SK-N-SH treated with all-trans-retinoic acid at 6 μM for 48 hours (cell line): ENCODE data around the gene KRT75.

Source experiments
- ATAC-seq: fragments of 200-7000 bp; cut with Tn5 transposase; 3 replicates; pipeline ENCODE4 v1.9.1; 2020; ENCODE audit warnings: mild to moderate bottlenecking, moderate library complexity
- ARNTL ChIP-seq: fragments of 450-650 bp; formaldehyde crosslinking; IDR thresholded peaks from 2 replicates; pipeline ENCODE4 v1.5.0; 2020; ENCODE audit warnings: low read depth, mild to moderate bottlenecking, moderate library complexity, borderline replicate concordance
- CREB5 ChIP-seq: fragments of 250-450 bp; sonication (Bioruptor Pico); IDR thresholded peaks from 2 replicates; pipeline ENCODE4 v1.5.1; 2020; ENCODE audit warnings: low read depth, mild to moderate bottlenecking, moderate library complexity
- CSDC2 ChIP-seq: fragments of 250-450 bp; sonication (Bioruptor Pico); IDR thresholded peaks from 2 replicates; pipeline ENCODE4 v1.5.0; 2020; ENCODE audit warnings: mild to moderate bottlenecking, moderate library complexity
- CSRNP3 ChIP-seq: fragments of 250-450 bp; sonication (Bioruptor Pico); IDR thresholded peaks from 2 replicates; pipeline ENCODE4 v1.5.1; 2021; ENCODE audit warnings: mild to moderate bottlenecking, moderate library complexity
- GLIS3 ChIP-seq: fragments of 250-450 bp; sonication (Bioruptor Pico); IDR thresholded peaks from 2 replicates; pipeline ENCODE4 v1.5.0; 2020; ENCODE audit warnings: mild to moderate bottlenecking, moderate library complexity
- OSR1 ChIP-seq: fragments of 250-450 bp; sonication (Bioruptor Pico); IDR thresholded peaks from 2 replicates; pipeline ENCODE4 v1.8.0; 2022; ENCODE audit warnings: moderate library complexity, mild to moderate bottlenecking, inconsistent platforms
- PATZ1 ChIP-seq: fragments of 250-450 bp; sonication (Bioruptor Pico); IDR thresholded peaks from 2 replicates; pipeline ENCODE4 v1.8.0; 2020; ENCODE audit warnings: mild to moderate bottlenecking, moderate library complexity, borderline replicate concordance
- POU6F1 ChIP-seq: fragments of 250-450 bp; sonication (Bioruptor Pico); IDR thresholded peaks from 2 replicates; pipeline ENCODE4 v1.8.0; 2021; ENCODE audit warnings: low read depth, mild to moderate bottlenecking, moderate library complexity, borderline replicate concordance
- PPARA ChIP-seq: fragments of 250-450 bp; sonication (Bioruptor Pico); IDR thresholded peaks from 2 replicates; pipeline ENCODE4 v1.5.0; 2020; ENCODE audit warnings: mild to moderate bottlenecking, borderline replicate concordance
- RARB ChIP-seq: fragments of 250-450 bp; sonication (Bioruptor Pico); IDR thresholded peaks from 2 replicates; pipeline ENCODE4 v1.8.0; 2021; ENCODE audit warnings: mild to moderate bottlenecking, moderate library complexity
- SNAI2 ChIP-seq: fragments of 250-450 bp; sonication (Bioruptor Pico); IDR thresholded peaks from 2 replicates; pipeline ENCODE4 v1.5.0; 2020; ENCODE audit warnings: mild to moderate bottlenecking, moderate library complexity
- TCF4 ChIP-seq: fragments of 250-450 bp; sonication (Bioruptor Pico); IDR thresholded peaks from 2 replicates; pipeline ENCODE4 v1.8.0; 2021; ENCODE audit warnings: mild to moderate bottlenecking, moderate library complexity, borderline replicate concordance
- TSHZ2 ChIP-seq: fragments of 250-450 bp; sonication (Bioruptor Pico); IDR thresholded peaks from 2 replicates; pipeline ENCODE4 v1.5.0; 2020; ENCODE audit warnings: mild to moderate bottlenecking, moderate library complexity
- ZC3H10 ChIP-seq: fragments of 250-450 bp; sonication (Bioruptor Pico); IDR thresholded peaks from 2 replicates; pipeline ENCODE4 v1.5.1; 2021; ENCODE audit warnings: mild to moderate bottlenecking, moderate library complexity
- ZFP3 ChIP-seq: fragments of 250-450 bp; sonication (Bioruptor Pico); IDR thresholded peaks from 2 replicates; pipeline ENCODE4 v1.5.0; 2020; ENCODE audit warnings: mild to moderate bottlenecking, moderate library complexity
- ZFP30 ChIP-seq: fragments of 450-650 bp; formaldehyde crosslinking; IDR thresholded peaks from 2 replicates; pipeline ENCODE4 v1.5.0; 2022; ENCODE audit warnings: mild to moderate bottlenecking, moderate library complexity
- ZNF70 ChIP-seq: fragments of 450-650 bp; formaldehyde crosslinking; IDR thresholded peaks from 2 replicates; pipeline ENCODE4 v1.5.0; 2020; ENCODE audit warnings: mild to moderate bottlenecking, moderate library complexity
- ZNF8 ChIP-seq: fragments of 450-650 bp; formaldehyde crosslinking; IDR thresholded peaks from 2 replicates; pipeline ENCODE4 v1.5.0; 2020; ENCODE audit warnings: mild to moderate bottlenecking, moderate library complexity

The KRT75 gene

GRCh38 chr12:52423035-52423434 is 11.1 kb downstream of the KRT75 start:
- no peak for TF ChIP-seq GLIS3
- TF ChIP-seq ZC3H10, result no peak
- no peak for TF ChIP-seq CSDC2
- no peak for TF ChIP-seq OSR1 (CRISPR knock-in tag)
- TF ChIP-seq PATZ1 (CRISPR knock-in tag), result no peak
- TF ChIP-seq ZNF70 (CRISPR knock-in tag), result no peak
- no peak for TF ChIP-seq ZNF8 (CRISPR knock-in tag)
- no peak for TF ChIP-seq RARB
- no peak for TF ChIP-seq SNAI2 (CRISPR knock-in tag)
- no peak for TF ChIP-seq TCF4 (CRISPR knock-in tag)
- TF ChIP-seq ZFP3 (CRISPR knock-in tag), result no peak
- TF ChIP-seq TSHZ2, result no peak
- no peak for TF ChIP-seq PPARA (CRISPR knock-in tag)
- TF ChIP-seq ARNTL (CRISPR knock-in tag), result no peak
- no peak for TF ChIP-seq POU6F1
- TF ChIP-seq, all 23 proteins: peak for 0
- ATAC-seq, result no peak

- no peak for ATAC-seq
- TF ChIP-seq RARB (no peak), ARNTL (CRISPR knock-in tag) (no peak), PPARA (CRISPR knock-in tag) (no peak), ZC3H10 (no peak), CREB5 (CRISPR knock-in tag) (no peak), ZFP30 (CRISPR knock-in tag) (no peak), TSHZ2 (no peak), TCF4 (CRISPR knock-in tag) (no peak), CSRNP3 (CRISPR knock-in tag) (no peak), SNAI2 (CRISPR knock-in tag) (no peak)
These were observed 14.5 kb downstream of the KRT75 start for GRCh38 chr12:52419656-52420055.
